GM18909 (cell line): ENCODE data around the gene TAAR6.
"Not testable (repeated sequence)": the region's sequence is repeated elsewhere in the genome, so short reads cannot be mapped to it uniquely, and the experiment has no call there.

Experiments
- ATAC-seq: cut with Tn5 transposase; IDR thresholded peaks from one replicate; pipeline ENCODE4 v1.9.1; 2021; ENCODE audit warnings: mild to moderate bottlenecking; ENCODE audit not compliant: unreplicated experiment, poor library complexity

The TAAR6 gene

DNA sequence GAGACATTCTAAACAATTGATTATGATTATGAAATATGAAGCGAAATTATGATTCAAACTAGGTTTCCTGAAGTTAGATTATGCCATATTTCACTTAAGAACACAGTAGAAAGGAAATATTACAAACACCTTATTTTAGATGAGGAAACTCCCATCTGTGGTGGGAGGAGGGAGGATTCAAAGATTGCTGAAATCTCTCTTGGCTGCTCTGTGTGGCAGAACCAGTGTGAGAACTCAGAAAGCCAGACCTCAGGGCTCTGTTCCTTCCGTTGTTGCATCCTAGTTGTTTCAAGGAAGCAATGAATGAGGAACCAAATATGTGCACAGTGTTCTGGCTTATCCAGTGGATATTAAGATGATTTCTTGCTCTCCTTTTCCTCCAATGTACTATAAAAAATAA lies 17.3 kb downstream of the TAAR6 start:
- no peak for ATAC-seq

DNA sequence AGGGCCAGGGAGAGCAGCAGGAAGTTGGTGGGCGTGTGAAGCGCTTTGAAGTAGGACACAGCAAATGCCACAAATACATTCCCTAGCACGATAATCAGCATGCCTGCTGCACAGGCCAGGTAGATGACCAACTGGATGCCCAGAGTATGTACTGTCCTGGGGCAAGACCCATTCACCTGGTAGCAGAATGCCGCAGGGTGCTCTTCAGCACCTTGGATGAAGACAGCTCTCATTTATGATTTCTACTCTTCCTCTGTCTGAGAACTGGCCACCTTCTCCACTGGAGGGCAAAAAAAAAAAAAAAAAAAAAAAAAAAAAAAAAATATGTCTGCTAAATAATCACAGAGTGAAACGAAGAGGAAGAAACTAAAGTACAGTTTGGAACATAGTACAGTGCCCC lies 19.3 kb downstream of the TAAR6 start, which contains the start of gene TAAR5:
Gene TAAR5, minus strand, starts transcription at position 288 of the 400 bp plus-strand sequence. Its CDS starts 55 bp downstream, at position 233.
- ATAC-seq: no peak

DNA sequence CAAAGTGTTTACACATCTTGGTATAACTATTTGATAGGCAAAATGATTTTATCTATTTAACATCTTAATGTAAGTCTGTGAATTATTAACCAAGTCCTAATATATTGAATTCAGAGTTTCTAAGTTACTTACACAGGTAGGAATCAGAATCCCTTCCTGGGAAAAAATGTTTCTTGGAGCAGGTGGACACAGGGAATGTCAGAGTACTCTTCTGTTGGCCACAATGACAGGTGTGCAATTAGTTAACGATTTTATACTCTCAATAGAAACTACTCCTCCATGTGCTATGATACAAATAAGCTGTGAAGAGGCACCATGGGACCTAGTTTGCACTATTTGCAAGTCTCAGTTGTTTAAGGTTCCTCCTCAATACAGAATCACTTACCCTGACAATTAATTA lies 20.2 kb downstream of the TAAR6 start:
- no peak for ATAC-seq

DNA sequence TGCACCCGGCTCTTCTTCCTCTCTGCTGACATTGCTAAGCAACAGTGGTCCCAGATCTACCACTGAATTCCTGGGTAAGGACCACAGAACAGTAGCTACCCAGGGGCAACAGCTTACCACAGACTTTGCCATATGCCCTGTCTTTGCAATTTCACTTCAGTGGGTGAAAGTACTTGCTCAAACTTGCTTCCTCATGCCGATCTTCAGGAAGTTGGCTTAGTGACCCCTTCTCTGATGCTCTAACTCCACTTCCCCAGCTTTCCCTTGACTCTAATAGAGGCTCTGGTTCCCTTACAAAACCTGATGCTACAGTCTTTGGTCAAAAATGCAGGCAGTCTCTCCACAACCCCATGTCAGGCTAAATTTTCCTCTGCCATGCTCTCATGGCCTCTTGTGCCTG lies 22.7 kb downstream of the TAAR6 start:
- no peak for ATAC-seq

DNA sequence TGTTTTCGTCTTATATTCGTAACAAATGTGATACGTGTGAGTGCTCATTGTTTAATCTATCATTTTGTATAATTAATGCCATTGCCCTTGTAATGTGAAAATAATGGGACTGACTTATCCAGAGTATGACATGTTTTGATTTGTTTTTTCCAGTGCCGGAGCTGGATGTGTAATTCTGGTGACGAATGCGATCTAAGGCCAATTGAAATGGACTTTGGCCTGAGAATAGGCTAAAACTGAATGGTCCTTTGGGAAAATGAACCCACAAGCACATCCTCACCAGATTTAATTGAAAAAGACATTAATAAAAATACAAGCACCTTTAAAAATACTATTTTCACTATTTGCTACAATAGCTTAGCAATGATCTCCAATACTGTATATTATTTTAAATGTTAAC lies 26.1 kb downstream of the TAAR6 start:
- no peak for ATAC-seq

DNA sequence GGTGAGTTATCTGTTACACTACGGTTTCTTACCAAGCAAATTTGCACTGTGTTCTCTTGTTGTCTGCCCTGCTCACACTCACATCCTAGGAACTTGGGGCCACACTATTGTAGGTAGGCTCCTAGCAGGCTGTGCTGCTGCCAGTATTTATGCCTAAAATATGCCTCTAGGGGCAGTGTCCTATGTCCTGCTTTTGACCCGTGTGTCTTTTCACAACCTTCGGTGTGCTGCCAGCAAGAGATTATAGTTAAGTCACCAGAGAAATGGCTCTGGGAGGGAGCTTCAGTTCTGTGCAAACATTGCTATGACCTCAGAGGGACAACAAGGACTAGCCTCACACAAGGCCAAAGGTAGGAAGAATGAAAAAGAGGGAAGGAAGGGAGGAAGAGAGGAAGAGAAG lies 28.4 kb downstream of the TAAR6 start:
- ATAC-seq: peak; percentile 79

DNA sequence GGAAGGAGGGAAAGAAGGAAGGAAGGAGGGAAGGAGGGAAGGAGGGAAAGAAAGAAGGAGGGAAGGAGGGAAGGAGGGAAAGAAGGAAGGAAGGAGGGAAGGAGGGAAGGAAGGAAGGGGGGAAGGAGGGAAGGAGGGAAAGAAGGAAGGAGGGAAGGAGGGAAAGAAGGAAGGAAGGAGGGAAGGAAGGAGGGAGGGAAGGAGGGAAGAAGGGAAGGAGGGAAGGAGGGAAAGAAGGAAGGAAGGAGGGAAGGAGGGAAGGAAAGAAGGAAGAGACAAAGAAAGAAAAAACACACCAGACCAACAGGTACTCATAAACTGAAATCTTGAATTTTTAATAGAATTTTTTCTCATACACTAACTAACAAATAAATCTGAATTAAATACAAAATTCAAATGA lies 30.8 kb downstream of the TAAR6 start:
- ATAC-seq: not testable (repeated sequence)

DNA sequence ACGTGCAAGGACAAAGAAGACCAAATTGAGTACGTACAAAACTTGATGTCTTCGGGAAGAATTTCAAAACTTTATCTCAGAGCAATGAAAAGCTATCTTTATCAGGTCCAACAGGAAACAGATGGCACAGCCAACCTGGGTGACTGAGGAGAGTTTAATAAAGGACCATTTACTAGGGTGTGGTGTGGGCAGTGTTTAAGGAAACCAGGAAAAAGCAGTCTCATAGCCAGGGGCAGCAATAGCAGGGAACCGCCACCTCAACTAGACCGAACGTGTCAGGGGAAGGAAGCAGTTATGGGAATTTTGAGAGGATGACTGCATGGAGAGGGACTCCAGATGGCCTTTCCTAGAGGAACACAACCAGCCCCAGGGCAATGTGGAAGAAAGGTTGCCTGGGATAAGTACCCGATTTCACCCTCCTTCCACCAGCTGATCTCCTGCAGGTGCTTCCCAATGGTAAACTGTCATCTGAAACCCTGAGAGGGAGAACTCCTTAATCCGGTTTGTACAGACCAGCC lies 34.6 kb downstream of the TAAR6 start:
- no peak for ATAC-seq

DNA sequence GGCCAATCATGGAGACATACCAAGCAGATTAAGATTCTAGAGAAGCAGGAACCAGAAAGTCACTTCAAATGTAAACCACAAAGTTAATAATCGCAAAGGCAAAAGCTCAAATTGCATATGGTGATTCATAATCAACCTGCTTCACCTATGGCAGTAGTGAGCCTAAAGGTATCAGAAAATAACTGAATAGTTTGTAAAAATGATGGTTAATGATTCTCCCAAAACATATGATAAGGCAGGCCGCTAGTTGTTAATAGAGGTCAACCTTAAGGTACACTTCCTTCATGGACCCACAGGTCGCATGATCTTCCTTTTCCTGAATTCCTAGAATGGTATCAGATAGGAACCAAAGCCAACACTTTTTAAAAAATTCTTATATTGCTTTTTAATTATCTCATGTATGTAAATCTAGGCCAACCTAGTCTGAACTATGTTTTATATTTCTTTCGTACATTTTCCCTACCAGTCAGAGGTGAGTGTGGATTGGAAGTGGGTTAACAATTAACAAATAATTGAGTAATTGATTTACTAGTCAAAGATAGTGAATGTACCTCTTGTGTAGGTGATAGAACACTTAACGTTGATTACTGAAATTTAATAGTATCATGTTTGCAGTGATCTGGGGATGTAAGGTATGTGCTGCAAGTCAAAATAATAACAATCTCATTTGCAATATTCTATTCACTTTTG lies 37.6 kb downstream of the TAAR6 start:
- peak; percentile 85 for ATAC-seq

DNA sequence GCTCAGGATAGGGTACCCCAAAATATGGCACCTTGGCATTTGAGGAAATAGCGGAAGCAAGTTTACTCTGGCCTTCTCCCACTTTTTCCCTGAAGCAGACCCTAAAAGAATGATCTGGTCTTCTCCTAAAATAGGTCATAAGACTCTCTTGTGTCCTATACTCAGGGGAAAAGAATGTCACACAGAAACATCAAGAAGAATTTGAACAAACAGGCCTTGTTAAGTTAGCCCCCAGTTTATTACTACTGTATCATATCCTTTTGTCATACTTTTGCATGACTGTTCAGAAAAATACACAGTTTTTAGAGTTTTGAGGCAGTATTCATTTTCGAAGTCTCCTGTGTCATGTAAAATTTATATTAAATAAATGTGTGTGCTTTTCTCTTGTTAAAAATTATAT lies 41.5 kb downstream of the TAAR6 start:
- no peak for ATAC-seq

DNA sequence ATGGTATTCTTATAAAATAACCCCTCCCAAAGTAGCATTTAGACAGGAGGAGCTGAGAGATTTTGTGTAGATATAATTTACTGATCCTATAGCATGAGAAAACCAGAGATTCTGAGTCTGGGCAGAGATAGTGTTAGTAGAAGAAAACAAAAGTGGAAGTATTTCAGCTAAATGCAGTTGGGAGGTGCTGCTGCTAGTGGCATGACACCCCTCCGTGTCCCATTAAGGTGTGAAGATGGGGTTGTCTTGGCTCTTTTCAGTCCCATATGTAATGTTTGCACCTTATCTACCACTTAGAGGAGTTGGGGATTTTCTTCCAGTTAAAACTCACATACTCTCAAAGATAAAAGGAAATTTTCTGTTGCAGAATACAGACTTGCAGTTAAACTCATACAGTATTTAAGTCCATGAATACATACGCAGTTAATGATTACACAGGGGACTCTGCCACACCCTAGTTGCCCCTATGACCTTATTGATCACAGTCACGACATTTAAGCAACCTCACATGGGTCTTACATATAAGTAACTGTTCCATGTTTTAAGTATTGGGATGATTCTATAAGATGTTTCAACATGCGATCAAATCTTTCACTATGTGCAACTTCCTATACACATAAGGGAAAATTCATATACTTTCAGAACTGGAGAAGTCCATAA lies 42.5 kb downstream of the TAAR6 start:
- peak; percentile 55 for ATAC-seq

DNA sequence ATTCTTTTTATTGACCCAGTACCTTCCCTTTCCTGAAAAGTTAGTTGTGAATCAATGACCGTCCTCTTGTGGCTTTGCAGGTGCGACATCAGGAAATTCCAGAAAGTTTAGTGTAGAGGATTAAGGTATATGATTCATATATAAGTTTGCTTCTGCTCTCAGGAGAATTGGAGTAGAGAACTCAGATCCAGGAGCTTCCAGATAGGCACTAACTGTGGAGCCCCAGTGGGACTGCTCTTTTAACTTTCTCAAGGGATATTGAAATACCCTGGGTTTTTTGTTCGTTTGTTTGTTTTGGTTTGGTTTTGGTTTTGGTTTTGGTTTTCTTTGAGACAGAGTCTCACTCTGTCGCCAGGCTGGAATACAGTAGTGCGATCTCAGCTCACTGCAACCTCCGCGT lies 44.4 kb downstream of the TAAR6 start:
- ATAC-seq: peak; percentile 57

DNA sequence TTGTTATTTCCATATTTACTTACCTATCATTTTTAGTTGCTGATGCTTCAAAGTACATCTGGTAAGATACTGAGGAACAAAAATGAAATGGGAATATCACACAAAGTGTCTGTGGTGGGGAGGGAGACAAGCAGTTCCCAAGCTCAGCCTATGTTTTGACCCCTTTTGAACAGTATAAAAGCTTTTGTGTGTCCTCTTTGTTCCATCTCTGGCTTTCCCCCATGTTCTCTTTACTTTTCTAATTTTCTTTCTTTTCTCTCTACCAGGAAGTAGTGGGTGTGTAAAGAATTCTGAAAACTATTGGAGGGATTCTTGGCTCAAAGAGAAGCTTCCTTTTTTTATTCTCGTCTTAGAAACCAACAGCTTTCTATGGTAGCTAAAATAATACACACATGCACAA lies 46.6 kb downstream of the TAAR6 start:
- ATAC-seq: no peak
